Activated gamma-delta T cell treated with Interleukin-2 at 50 U/mL for 16 hours (primary cell): Measurements from ENCODE around the gene DHRSX.
"Not testable (repeated sequence)": the region's sequence is repeated elsewhere in the genome, so short reads cannot be mapped to it uniquely, and the experiment has no call there.

Experiments used
- DNase-seq: peaks from one replicate; pipeline ENCODE4 v3.0.0-alpha.2; 2020

DHRSX gene

DNA sequence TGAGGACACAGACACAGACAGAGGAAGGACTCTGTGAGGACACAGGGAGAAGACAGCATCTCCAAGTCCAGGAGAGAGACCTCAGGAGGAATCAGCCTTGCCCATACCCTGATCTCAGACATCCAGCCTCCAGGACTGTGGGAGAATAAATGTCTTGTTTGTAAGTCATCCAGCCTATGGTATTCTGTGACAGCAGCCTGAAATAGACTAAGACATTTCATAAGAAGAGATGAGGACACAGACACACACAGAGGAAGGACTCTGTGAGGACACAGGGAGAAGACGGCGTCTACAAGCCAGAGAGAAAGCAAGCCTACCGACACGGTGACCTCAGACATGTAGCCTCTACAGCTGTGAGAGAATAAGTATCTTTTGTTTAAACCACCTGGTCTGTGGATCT is 112.1 kb downstream of the DHRSX start:
- no peak for DNase-seq

DNA sequence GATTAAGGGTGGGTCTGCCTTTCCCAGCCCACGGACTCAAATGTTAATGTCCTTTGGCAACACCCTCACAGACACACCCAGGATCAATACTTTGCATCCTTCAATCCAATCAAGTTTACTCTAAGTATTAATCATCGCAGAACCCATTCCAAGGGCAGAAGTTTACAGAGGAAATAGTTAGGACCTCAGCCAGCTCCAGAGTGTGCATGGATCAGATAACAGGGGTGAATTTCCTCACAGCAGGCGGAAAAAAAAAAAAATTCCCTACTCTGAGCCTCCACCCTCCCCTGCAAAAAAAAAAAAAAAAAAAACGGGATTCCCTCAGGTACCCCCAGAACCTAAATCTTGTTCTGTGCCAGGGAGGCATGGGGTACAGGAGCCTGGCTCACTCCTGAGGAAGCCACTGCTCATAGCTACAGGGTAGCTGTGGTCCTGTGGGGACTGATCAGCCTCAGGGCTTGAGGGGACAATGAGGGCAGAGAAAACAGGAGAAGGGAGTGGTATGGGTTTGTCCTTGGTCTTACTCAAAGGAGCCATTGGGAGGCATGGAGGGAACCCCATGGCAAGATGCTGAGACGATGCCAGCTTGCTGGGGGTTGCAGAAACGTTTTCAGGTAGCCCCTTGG is 113.0 kb downstream of the DHRSX start:
- no peak for DNase-seq

DNA sequence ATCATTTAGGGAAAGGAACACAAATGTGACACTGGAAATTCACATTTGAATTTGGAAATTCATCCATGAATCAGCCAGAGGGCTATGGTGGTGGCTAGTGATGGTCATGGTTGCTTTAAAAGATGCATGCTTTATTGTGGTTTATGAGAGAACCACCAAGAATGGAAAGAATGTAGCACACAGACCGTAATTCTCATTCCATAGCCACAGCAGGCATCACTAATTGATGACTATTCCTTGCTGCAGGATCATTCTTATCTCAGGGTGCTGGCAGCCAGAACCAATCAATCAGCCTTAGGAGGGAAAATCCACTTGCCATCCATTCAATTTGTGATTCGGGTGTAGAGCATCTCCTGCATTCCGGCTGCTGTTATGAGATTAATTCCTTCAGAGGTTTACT is 115.6 kb downstream of the DHRSX start:
- DNase-seq: no peak

DNA sequence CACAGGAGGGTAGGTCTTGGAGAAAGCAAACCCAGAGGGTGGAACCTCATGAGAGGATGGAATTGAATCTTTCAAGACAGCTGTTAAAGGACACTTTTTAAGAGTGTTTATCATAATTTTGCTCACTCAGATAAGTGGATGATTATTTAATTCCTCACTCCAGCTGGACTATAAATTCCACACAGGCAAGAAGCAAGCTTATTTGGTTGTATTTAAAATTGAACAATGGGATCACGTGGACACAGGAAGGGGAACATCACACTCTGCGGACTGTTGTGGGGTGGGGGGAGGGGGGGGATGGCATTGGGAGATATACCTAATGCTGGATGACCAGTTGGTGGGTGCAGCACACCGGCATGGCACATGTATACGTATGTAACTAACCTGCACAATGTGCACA is 116.3 kb downstream of the DHRSX start:
- DNase-seq: no peak

- no peak for DNase-seq
These were observed 117.0 kb downstream of the DHRSX start for GRCh38 chrX:2383735-2384134.

DNA sequence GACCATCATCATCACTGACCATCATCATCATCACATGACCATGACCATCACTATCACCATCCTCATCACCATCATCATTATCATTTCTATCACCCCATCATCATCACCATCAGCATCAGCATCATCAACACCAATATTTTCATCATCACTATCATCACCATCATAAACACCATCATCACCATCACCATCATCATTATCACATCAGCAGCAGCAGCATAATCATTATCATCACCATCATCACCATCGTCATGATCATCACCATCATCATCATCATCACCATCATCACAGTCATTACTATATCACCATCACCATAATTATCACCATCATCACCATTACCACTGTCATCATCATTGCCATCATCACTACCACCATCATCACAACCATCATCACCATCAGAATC is 117.6 kb downstream of the DHRSX start:
- DNase-seq: no peak

- DNase-seq: not testable (repeated sequence)
These were observed 118.2 kb downstream of the DHRSX start for GRCh38 chrX:2382433-2383048.

DNA sequence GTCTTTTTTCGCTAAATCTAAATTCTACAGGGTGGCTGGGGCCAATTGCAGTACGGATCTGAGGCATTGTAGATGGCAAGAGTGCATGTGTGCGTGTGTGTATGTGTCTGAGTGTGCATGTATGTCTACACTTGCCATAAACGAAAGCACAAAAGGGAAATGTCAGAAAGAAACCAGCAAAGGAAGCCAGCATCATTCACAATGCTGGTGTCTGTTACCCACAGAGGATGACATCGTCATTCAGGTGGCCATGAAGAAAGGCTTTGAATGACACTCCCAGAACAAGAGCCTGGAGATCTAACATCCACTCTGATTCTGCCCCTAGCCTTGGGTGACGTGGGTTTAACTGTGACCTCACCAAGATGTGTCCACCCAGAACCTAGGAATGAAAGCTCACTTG is 124.6 kb downstream of the DHRSX start:
- DNase-seq: no peak

- no peak for DNase-seq
These were observed 126.7 kb downstream of the DHRSX start for GRCh38 chrX:2374086-2374485.

GRCh38 chrX:2373615-2374014 is 127.2 kb downstream of the DHRSX start:
- DNase-seq: no peak

- no peak for DNase-seq
These were observed 129.6 kb downstream of the DHRSX start for GRCh38 chrX:2371026-2371711.

GRCh38 chrX:2370456-2370855 is 130.3 kb downstream of the DHRSX start:
- DNase-seq: no peak

DNA sequence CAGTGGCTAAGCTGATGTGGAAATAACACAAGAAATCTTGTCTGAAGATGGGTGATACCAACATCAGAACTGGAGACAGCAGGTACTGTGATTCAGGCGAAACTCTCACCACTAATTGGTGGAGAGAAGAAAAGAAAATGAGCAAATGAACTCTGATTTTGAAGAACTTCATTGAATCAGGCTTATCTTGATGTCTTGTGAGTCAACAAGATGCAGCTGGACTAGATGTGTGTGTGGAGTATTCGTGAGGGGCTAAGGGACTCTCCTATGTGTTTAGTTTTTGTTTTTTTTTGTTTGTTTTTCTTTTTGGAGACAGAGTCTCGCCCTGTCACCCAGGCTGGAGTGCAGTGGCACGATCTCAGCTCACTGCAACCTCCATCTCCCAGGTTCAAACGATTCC is 131.6 kb downstream of the DHRSX start:
- DNase-seq: no peak

DNA sequence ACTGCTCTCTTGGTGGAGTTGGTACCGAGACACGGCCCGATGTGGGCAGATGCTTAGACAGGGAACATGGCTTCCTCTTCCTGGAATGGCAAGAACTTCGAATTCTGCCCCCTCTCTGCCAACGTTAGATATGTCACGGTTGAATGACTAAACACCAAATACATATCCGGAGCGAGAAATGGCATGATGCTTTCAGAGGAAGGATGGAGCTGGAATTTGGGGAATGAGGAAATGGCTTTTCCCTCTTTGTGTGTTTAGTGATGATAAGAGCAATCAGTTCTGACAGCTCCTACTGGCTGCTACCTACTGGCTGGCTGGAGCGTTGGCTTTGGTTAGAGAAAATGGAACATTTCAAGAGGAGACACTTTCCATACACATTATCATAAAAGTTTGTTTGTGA is 140.0 kb downstream of the DHRSX start:
- DNase-seq: no peak

DNA sequence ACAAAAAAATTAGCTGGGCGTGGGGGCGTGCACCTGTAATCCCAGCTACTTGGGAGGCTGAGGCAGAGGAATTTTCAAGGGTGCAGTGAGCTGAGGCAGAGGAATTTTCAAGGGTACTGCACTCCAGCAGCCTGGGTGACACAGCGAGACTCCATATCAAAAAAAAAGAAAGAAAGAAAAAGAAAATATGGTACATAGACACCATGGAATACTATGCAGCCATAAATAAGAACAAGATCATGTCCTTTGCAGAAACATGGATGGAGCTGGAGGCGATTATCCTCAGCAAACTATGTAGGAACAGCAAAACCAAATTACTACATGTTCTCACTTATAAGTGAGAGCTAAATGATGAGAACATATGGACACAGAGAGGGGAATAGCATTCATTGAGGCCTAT is 141.3 kb downstream of the DHRSX start:
- DNase-seq: not testable (repeated sequence)

DNA sequence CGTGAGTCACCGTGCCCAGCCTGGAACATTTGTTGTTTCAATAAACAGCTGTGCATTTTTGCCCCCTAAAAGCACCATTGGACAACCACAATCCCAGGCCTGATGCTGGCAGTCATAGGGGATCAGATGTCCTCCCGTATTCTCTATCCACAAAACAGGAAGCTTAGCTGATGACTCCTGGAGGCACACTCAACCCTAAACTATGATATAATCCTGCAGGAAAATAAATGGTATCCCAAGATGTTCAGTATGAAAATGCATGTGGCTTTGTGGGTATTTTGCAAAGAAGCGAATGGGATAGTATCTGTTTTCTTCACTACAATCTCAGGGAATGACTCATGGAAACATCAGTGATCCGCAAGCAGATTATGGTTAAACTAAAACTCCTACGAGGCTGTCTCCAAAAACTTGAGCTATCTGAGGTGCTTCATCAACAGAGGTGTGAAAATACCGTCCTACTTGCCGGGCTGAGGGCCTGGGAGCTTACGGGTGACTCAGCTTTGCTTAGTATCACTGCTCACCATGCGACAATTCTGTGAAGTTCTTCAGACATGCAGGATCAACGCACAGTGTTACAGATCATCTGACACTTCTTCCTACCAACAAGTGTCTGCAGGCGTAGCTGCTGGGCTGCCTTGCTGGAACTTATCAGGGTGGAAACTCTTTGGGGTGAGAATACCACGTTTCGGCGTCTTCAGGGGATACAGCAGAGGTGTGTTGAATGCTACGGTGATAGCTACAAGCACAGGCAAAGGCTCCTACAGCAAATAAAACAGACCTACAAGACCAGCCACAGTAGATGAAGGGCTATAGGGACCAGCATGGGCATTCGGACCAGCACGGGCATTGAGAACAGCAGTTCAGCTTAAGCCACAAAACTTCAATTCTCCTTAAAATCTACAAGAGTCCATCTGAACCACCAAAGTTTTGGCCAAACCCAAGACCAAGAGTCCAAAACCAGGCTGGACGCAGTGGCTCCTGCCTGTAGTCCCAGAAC is 148.5 kb downstream of the DHRSX start:
- DNase-seq: no peak

DNA sequence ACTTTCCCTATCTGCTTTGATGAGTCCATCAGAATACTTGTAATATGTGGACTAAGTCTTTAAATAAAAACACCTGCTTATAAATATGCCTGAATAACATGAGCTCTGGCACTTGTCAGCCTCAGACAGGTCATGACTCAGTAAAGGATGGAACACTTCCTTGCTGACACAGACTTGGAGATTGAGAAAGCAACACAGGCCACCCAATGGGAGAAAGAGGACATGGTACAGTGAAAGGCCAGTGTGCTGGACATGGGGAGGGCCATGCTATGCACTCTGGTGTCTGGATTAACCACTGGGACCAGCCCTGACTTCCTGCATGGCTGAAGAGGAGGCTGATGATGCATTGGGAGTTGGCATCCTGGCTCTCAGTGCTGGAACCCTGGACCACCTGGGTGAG is 149.5 kb downstream of the DHRSX start:
- DNase-seq: no peak

DNA sequence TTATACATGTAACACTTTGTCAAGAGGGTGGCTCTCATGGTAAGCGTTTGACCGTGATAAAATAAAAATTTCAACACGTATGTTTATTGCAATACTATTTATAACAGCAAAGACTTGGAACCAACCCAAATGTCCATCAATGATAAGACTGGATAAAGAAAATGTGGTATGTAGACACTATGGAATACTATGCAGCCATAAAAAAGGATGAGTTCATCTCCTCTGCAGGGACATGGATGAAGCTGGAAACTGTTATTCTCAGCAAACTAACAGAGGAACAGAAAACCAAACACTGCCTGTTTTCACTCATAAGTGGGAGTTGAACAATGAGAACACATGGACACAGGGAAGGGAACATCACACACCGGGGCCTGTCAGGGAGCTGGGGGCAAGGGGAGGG is 150.1 kb downstream of the DHRSX start:
- not testable (repeated sequence) for DNase-seq

GRCh38 chrX:2350036-2350435 is 150.7 kb downstream of the DHRSX start:
- not testable (repeated sequence) for DNase-seq

GRCh38 chrX:2348211-2348610 is 152.6 kb downstream of the DHRSX start:
- DNase-seq: no peak

- no peak for DNase-seq
These were observed 154.6 kb downstream of the DHRSX start for GRCh38 chrX:2346158-2346557.

- DNase-seq: no peak
These were observed 155.2 kb downstream of the DHRSX start for GRCh38 chrX:2345562-2345961.

- no peak for DNase-seq
These were observed 157.4 kb downstream of the DHRSX start for GRCh38 chrX:2343413-2343812.
